ENCODE data around the gene NUDC. TPM values are rescaled to one million over a fixed set of nuclear protein-coding genes. Genes with fewer than 3 reads are reported as not detected.
A peak's percentile ranks its signal among the peaks of the same experiment; 100 is the strongest.

The NUDC gene
- total and polyA plus RNA-seq, 2 of the 13 experiments (the other 11 are each of a cell fraction or from before 2014, with no cell fraction given): 34.7 to 104 TPM

GRCh38 chr1:26991310-26992116 lies 70.0 kb downstream of the NUDC start (continued):
- TF ChIP-seq IRF9 (CRISPR knock-in tag; IDR thresholded peaks at IDR 0.05; ENCODE audit: borderline replicate concordance) (peak; percentile 60; the same call in 1 of the 2 replicates), SP2 (CRISPR knock-in tag; IDR thresholded peaks at IDR 0.05) (peak; percentile 60), FOSL1 (CRISPR knock-in tag; IDR thresholded peaks at IDR 0.05; ENCODE audit: borderline replicate concordance) (peak; percentile 81; the same call in 1 of the 2 replicates), ZNF782 (CRISPR knock-in tag; IDR thresholded peaks at IDR 0.05; ENCODE audit: borderline replicate concordance) (0 out of 2 replicates have a peak, but pooled peaks have one; percentile 75), ZSCAN5A (CRISPR knock-in tag; IDR thresholded peaks at IDR 0.05; ENCODE audit: borderline replicate concordance) (no peak), ZNF687 (CRISPR knock-in tag; IDR thresholded peaks at IDR 0.05) (peak; percentile 82), TFDP1 (CRISPR knock-in tag; IDR thresholded peaks at IDR 0.05; ENCODE audit: borderline replicate concordance) (no peak; the same call in 1 of the 2 replicates), ZNF260 (CRISPR knock-in tag; IDR thresholded peaks at IDR 0.05; ENCODE audit: borderline replicate concordance, low read depth) (no peak), ARNT (IDR thresholded peaks at IDR 0.05) (no peak), FOXA3 (CRISPR knock-in tag; IDR thresholded peaks at IDR 0.05) (peak; percentile 14; the same call in 1 of the 2 replicates), CENPBD1 (CRISPR knock-in tag; IDR thresholded peaks at IDR 0.05; ENCODE audit: borderline replicate concordance, low read depth) (no peak), ZBTB49 (CRISPR knock-in tag; IDR thresholded peaks at IDR 0.05; ENCODE audit: borderline replicate concordance) (no peak), PBX2 (CRISPR knock-in tag; IDR thresholded peaks at IDR 0.05) (0 out of 2 replicates have a peak, but pooled peaks have one; percentile 10), ZNF780A (CRISPR knock-in tag; IDR thresholded peaks at IDR 0.05) (no peak), GABPA (IDR thresholded peaks at IDR 0.05; ENCODE audit: low read depth, low read length) (no peak), GABPA (CRISPR knock-in tag; IDR thresholded peaks at IDR 0.05; ENCODE audit: low read depth) (peak; percentile 35; the same call in 1 of the 2 replicates)

Measured in HepG2 (cell line).